Transverse colon (tissue), 4 donors: ENCODE results near the gene ARHGEF38. TPM values are rescaled to one million over a fixed set of nuclear protein-coding genes. Genes with fewer than 3 reads are reported as not detected.

Experiments
- DNase-seq: peaks from one replicate; pipeline ENCODE4 v3.0.0-alpha.2; 2019
- H3K27ac ChIP-seq, 4 donors: fragments of 200-600 bp; sonication (generic); 2 replicates each; pipeline ENCODE4 v1.5.1; 2016 to 2018; ENCODE audit warnings: inconsistent platforms in 4 of 4
- H3K27me3 ChIP-seq: fragments of 200-600 bp; sonication (generic); 2 replicates; pipeline ENCODE4 v1.5.1; 2017; ENCODE audit warnings: inconsistent platforms
- H3K36me3 ChIP-seq, 4 donors: fragments of 200-600 bp; sonication (generic); 2 replicates each; pipeline ENCODE4 v1.5.1; 2017 to 2019; ENCODE audit warnings: inconsistent platforms in 4 of 4
- H3K4me1 ChIP-seq, 4 donors: fragments of 200-600 bp; sonication (generic); 2 replicates each; pipeline ENCODE4 v1.5.1; 2017 to 2020; ENCODE audit warnings: inconsistent platforms in 4 of 4
- H3K4me3 ChIP-seq, 4 donors: fragments of 200-600 bp; sonication (generic); 1 replicate in 1 of 4; 2 replicates in 3 of 4; pipeline versions ENCODE4 v1.5.1 to v1.6.1; 2017 to 2019; ENCODE audit warnings: inconsistent platforms in 4 of 4
- H3K9me3 ChIP-seq, 2 donors: fragments of 200-600 bp; sonication (generic); 2 replicates each; pipeline ENCODE4 v1.5.1; 2017 to 2019; ENCODE audit warnings: inconsistent platforms in 2 of 2
- EP300 ChIP-seq: sonication (generic); formaldehyde crosslinking; IDR thresholded peaks from one replicate; pipeline ENCODE4 v1.6.1; 2017; ENCODE audit warnings: antibody characterized with exemption, low read depth
- POLR2A ChIP-seq: fragments of 450-650 bp; IDR thresholded peaks from one replicate; pipeline ENCODE4 v1.6.1; 2016; ENCODE audit warnings: antibody characterized with exemption, mild to moderate bottlenecking, moderate library complexity
- POLR2AphosphoS5 ChIP-seq, 3 donors: sonication (generic); formaldehyde crosslinking; IDR thresholded peaks; one replicate each; pipeline ENCODE4 v1.6.1; 2016; ENCODE audit warnings: antibody characterized with exemption in 3 of 3
- WGBS, 2 donors: methylation state at CpG; one replicate each; pipeline ENCODE4 v1.1.5; 2018; ENCODE audit warnings: low coverage in 1 of 2; 5-methylcytosine and 5-hydroxymethylcytosine counted together
- in situ Hi-C, 4 donors: fragments of 200-750 bp; cut with MboI; loops; one replicate each; pipeline versions ENCODE4 v1.15.0 to v1.15.1; 2017; ENCODE audit warnings: low sequenced_read_pairs in 3 of 4, low pct_ligation_motif_present in 1 of 4, low pct_unique_long_range_greater_than_20kb in 1 of 4
- intact Hi-C: fragments of 100-400 bp; cut with DNase I; formaldehyde crosslinking; loops from one replicate; pipeline ENCODE4 v1.15.1; 2023; ENCODE audit warnings: low total_unique reads
- total RNA-seq, 4 donors: library from RNA; depleted of rRNA; stranded (reverse); fragments of >200 nt; gene quantifications; one replicate each; pipeline ENCODE4 v1.1.0, GENCODE V29; 2016
- TF ChIP-seq, protein P1 (sequence below), 5 experiments: fragments of 200-600 bp in 3 of 5; fragments of 450-650 bp in 2 of 5; sonication (generic) in 3 of 5; IDR thresholded peaks; 1 replicate in 2 of 5; 2 replicates in 3 of 5; pipeline ENCODE4 v1.5.1; 2016 to 2017; ENCODE audit warnings: antibody characterized with exemption in 5 of 5, inconsistent platforms in 3 of 5, mild to moderate bottlenecking in 2 of 5, moderate library complexity in 1 of 5

ARHGEF38 gene
- total RNA-seq, 4 donors from 2014 or later: 2.6 to 18.1 (median 15.6) TPM

DNA sequence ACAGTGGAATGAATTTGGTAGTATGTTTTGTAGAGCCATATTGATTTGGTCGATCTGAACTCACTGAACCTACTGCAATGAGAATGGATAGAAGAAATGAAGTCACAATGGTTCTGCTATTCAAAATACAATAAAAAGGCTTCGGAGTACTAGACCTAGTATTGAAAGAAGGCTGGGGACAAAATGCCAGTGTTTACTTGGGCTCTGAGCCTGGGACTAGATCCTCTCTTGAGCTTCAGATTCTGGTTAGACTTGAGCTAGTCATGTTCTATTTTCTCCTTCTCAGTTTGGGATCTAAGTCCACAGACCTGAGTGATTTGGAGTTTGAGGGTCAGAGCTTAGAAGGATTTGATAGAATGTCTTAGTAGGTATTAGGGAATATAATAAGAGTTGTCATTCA, 146.2 kb downstream of the ARHGEF38 start:
- Histone ChIP-seq H3K4me3 (no peak overlapping the region), H3K36me3 (peaks cover 0 to 17% (median 8%) of the 10 kb centered on the region in 4 donors), H3K9me3 (no peaks in the 10 kb centered on the region), H3K4me1 (no peaks in the 10 kb centered on the region), H3K27ac (no peak overlapping the region), H3K27me3 (no peaks in the 10 kb centered on the region)
- in situ Hi-C loops (no loop called here), intact Hi-C loops (no loop called here)
- TF ChIP-seq, protein P1, sequence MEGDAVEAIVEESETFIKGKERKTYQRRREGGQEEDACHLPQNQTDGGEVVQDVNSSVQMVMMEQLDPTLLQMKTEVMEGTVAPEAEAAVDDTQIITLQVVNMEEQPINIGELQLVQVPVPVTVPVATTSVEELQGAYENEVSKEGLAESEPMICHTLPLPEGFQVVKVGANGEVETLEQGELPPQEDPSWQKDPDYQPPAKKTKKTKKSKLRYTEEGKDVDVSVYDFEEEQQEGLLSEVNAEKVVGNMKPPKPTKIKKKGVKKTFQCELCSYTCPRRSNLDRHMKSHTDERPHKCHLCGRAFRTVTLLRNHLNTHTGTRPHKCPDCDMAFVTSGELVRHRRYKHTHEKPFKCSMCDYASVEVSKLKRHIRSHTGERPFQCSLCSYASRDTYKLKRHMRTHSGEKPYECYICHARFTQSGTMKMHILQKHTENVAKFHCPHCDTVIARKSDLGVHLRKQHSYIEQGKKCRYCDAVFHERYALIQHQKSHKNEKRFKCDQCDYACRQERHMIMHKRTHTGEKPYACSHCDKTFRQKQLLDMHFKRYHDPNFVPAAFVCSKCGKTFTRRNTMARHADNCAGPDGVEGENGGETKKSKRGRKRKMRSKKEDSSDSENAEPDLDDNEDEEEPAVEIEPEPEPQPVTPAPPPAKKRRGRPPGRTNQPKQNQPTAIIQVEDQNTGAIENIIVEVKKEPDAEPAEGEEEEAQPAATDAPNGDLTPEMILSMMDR (IDR thresholded peaks at IDR 0.05): no peak
- TF ChIP-seq POLR2AphosphoS5 (IDR thresholded peaks at IDR 0.05) (no peak), POLR2A (no peak), EP300 (no peak)
- no peak for DNase-seq
- WGBS, 2 donors: 83 to 87% methylated on average over 2 of the region's 2 CpGs

DNA sequence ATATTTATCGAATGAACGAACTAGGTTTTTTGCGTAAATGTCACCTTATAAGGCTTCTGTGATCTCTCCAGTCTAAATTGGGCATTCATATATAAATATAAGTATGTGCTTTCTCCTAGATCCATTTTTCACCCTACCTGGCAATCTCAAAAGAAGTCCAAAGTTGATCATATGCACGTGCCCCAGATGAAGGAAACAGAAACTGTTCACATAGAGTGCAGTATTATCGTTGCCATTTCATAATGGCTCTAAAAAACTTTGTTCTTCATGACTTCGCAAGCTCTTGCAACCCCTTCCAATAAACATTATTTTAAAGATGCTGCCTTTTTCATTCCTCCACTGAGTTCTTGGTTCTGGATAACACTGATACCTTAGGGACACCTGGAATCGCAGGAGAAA, 155.4 kb downstream of the ARHGEF38 start:
- no peak for DNase-seq
- in situ Hi-C loops: loop anchor here in 2 of 4 donors (25.0 kb wide), 1 partner anchor 570 kb away; the partner anchor contains the start of gene TET2 (in 2 of the 2)
- whole genome bisulfite sequencing, 2 donors: 8 to 18% methylated on average over 7 of the region's 7 CpGs
- H3K27me3 ChIP-seq: no peaks in the 10 kb centered on the region
- H3K36me3 ChIP-seq: no peaks in the 10 kb centered on the region
- no peak for TF ChIP-seq EP300
- TF ChIP-seq, protein P1 (IDR thresholded peaks at IDR 0.05): no peak
- TF ChIP-seq POLR2A: no peak
- peak overlapping the region; percentile 70 to 96 (median 80) for H3K4me3 ChIP-seq
- no peaks in the 10 kb centered on the region for H3K9me3 ChIP-seq
- peak overlapping the region; percentile 86 to 93 (median 90) for H3K27ac ChIP-seq
- H3K4me1 ChIP-seq: peaks cover 12 to 22% (median 19%) of the 10 kb centered on the region in 4 donors
- intact Hi-C loops: no loop called here

- 0% methylated on average over 2 to 57 of the region's 63 CpGs for WGBS, 2 donors
- Histone ChIP-seq H3K36me3 (no peaks in the 10 kb centered on the region), H3K9me3 (no peaks in the 10 kb centered on the region), H3K4me3 (peak within 1 kb of the TSS; percentile 70 to 96 (median 80)), H3K27ac (peak within 1 kb of the TSS; percentile 86 to 93 (median 90)), H3K27me3 (no peaks in the 10 kb centered on the region), H3K4me1 (peaks cover 12 to 22% (median 19%) of the 10 kb centered on the region in 4 donors)
- in situ Hi-C loops: loop anchor here in 2 of 4 donors (25.0 kb wide), 1 partner anchor 571 kb away; the partner anchor contains the start of gene TET2 (in 2 of the 2)
- DNase-seq: peak; percentile 94
- intact Hi-C loops: no loop called here
- TF ChIP-seq POLR2AphosphoS5 (IDR thresholded peaks at IDR 0.05) (peak; percentile 74 to 90 (median 86)), EP300 (peak; percentile 31), POLR2A (peak; percentile 81)
- TF ChIP-seq, protein P1 (IDR thresholded peaks at IDR 0.05): no peak
Measured at GRCh38 chr4:105708181-105709080, 156.0 kb downstream of the ARHGEF38 start, which contains the start of the genes GSTCD and INTS12. Gene GSTCD (plus strand): TSS chr4:105708784. CDS start chr4:105717614, 8,830 bp downstream. Gene INTS12 (minus strand): TSS chr4:105708689. CDS start chr4:105700005, 8,684 bp downstream.

DNA sequence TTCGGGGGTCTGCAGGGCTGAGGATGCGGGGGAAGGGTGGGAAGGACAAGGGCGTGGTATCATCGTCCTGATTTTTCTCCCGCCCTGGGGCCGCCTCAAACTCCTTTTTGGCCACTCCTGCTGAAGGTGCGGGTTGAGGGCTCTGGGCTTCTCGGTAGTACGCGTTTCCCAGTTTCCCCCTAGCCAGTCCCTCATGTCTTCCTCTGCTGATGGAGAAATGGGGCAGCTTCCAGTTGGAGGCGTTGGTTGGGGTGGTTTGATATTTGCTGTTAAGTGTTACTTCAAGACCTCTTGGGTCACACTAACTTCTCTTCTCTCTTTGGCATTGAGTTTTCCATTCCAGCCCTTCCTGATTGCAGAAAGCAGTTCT, 156.6 kb downstream of the ARHGEF38 start:
- no peak for DNase-seq
- Histone ChIP-seq H3K27me3 (no peaks in the 10 kb centered on the region), H3K4me1 (peaks cover 12 to 22% (median 19%) of the 10 kb centered on the region in 4 donors), H3K36me3 (no peaks in the 10 kb centered on the region), H3K4me3 (peak overlapping the region; percentile 70 to 96 (median 80)), H3K9me3 (no peaks in the 10 kb centered on the region), H3K27ac (peak overlapping the region; percentile 86 to 93 (median 90))
- WGBS, 2 donors: 2% methylated on average over 11 of the region's 11 CpGs; no CpG with 5 or more reads in 1 of the 2 donors
- TF ChIP-seq POLR2A (no peak), POLR2AphosphoS5 (IDR thresholded peaks at IDR 0.05) (no peak), EP300 (no peak)
- TF ChIP-seq, protein P1 (IDR thresholded peaks at IDR 0.05): no peak
- in situ Hi-C loops (loop anchor here in 2 of 4 donors (25.0 kb wide), 1 partner anchor 572 kb away; the partner anchor contains the start of gene TET2 (in 2 of the 2)), intact Hi-C loops (no loop called here)
